Measurements from ENCODE around the gene FSIP1. TPM values are rescaled to one million over a fixed set of nuclear protein-coding genes. Genes with fewer than 3 reads are reported as not detected.

The FSIP1 gene
- polyA plus RNA-seq, 1 experiment = 0.22 TPM

- POLR2A ChIA-PET = no interaction called here
- CTCF ChIA-PET = interaction anchor here (1.2 to 1.3 kb wide), 3 partner anchors 91 to 191 kb away, joined by 3 read pairs; no protein-coding TSS in a partner anchor
- no peak overlapping the region for H3K4me3 ChIP-seq (ENCODE audit: low read depth, low read length)
- no peaks in the 10 kb centered on the region for H3K36me3 ChIP-seq (ENCODE audit: control insufficient read depth, insufficient read depth, low read length)
- TF ChIP-seq, protein P1, sequence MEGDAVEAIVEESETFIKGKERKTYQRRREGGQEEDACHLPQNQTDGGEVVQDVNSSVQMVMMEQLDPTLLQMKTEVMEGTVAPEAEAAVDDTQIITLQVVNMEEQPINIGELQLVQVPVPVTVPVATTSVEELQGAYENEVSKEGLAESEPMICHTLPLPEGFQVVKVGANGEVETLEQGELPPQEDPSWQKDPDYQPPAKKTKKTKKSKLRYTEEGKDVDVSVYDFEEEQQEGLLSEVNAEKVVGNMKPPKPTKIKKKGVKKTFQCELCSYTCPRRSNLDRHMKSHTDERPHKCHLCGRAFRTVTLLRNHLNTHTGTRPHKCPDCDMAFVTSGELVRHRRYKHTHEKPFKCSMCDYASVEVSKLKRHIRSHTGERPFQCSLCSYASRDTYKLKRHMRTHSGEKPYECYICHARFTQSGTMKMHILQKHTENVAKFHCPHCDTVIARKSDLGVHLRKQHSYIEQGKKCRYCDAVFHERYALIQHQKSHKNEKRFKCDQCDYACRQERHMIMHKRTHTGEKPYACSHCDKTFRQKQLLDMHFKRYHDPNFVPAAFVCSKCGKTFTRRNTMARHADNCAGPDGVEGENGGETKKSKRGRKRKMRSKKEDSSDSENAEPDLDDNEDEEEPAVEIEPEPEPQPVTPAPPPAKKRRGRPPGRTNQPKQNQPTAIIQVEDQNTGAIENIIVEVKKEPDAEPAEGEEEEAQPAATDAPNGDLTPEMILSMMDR (IDR thresholded peaks at IDR 0.05; ENCODE audit: insufficient read depth, low read depth, low read length) = no peak
- DNase-seq (ENCODE audit: low read depth) = no peak
- H3K27me3 ChIP-seq (ENCODE audit: control insufficient read depth, insufficient read depth, low read length) = no peaks in the 10 kb centered on the region
Measured at GRCh38 chr15:39784638-39785037, 2.0 kb upstream of the FSIP1 start.

- H3K4me3 ChIP-seq (ENCODE audit: low read depth, low read length) = peak overlapping the region; percentile 68
- H3K27me3 ChIP-seq (ENCODE audit: control insufficient read depth, insufficient read depth, low read length) = no peaks in the 10 kb centered on the region
- ChIA-PET CTCF (interaction anchor here (1.2 to 1.3 kb wide), 3 partner anchors 91 to 192 kb away, joined by 3 read pairs; no protein-coding TSS in a partner anchor), POLR2A (no interaction called here)
- no peak for DNase-seq (ENCODE audit: low read depth)
- no peaks in the 10 kb centered on the region for H3K36me3 ChIP-seq (ENCODE audit: control insufficient read depth, insufficient read depth, low read length)
- TF ChIP-seq, protein P1 (IDR thresholded peaks at IDR 0.05; ENCODE audit: insufficient read depth, low read depth, low read length) = no peak
Measured at GRCh38 chr15:39784125-39784524, 1.5 kb upstream of the FSIP1 start.

GRCh38 chr15:39783244-39783820, 691 bp upstream of the FSIP1 start:
- H3K36me3 ChIP-seq (ENCODE audit: control insufficient read depth, insufficient read depth, low read length) = no peaks in the 10 kb centered on the region
- ChIA-PET POLR2A (no interaction called here), CTCF (interaction anchor here (0.6 to 2.1 kb wide), 4 partner anchors 92 to 219 kb away, joined by 3 to 7 read pairs (median 3); no protein-coding TSS in a partner anchor)
- H3K27me3 ChIP-seq (ENCODE audit: control insufficient read depth, insufficient read depth, low read length) = no peaks in the 10 kb centered on the region
- TF ChIP-seq, protein P1 (IDR thresholded peaks at IDR 0.05; ENCODE audit: insufficient read depth, low read depth, low read length) = no peak
- peak overlapping the region; percentile 68 for H3K4me3 ChIP-seq (ENCODE audit: low read depth, low read length)
- no peak for DNase-seq (ENCODE audit: low read depth)

DNA sequence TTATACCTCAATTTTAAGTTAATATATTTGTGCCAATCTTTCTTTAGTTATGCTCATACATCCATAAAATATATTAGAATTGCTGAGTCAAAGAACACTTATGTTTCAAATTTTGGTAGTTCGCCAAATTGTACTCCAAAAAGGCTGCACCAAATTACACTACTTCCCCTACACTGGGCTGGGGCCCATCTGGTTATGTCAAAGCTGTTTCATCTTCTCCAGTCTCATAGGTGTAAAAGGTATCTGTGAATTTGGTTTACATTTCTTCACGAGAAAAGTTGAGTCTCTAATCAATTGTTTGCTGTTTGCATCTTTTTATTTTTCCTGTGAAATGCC, 706 bp downstream of the FSIP1 start:
- ChIA-PET CTCF (interaction anchor here (2.1 kb wide), 1 partner anchor 96 kb away, joined by 7 read pairs; no protein-coding TSS in a partner anchor), POLR2A (interaction anchor here (0.5 kb wide), 1 partner anchor 130 kb away, joined by 5 read pairs; no protein-coding TSS in a partner anchor)
- Histone ChIP-seq H3K36me3 (ENCODE audit: control insufficient read depth, insufficient read depth, low read length) (no peaks in the 10 kb centered on the region), H3K4me3 (ENCODE audit: low read depth, low read length) (peak overlapping the region; percentile 68), H3K27me3 (ENCODE audit: control insufficient read depth, insufficient read depth, low read length) (no peaks in the 10 kb centered on the region)
- TF ChIP-seq, protein P1 (IDR thresholded peaks at IDR 0.05; ENCODE audit: insufficient read depth, low read depth, low read length) = no peak
- DNase-seq (ENCODE audit: low read depth) = no peak

- no peaks in the 10 kb centered on the region for H3K27me3 ChIP-seq (ENCODE audit: control insufficient read depth, insufficient read depth, low read length)
- H3K36me3 ChIP-seq (ENCODE audit: control insufficient read depth, insufficient read depth, low read length) = no peaks in the 10 kb centered on the region
- no peak for DNase-seq (ENCODE audit: low read depth)
- ChIA-PET POLR2A (no interaction called here), CTCF (interaction anchor here (2.1 kb wide), 1 partner anchor 96 kb away, joined by 7 read pairs; no protein-coding TSS in a partner anchor)
- no peak overlapping the region for H3K4me3 ChIP-seq (ENCODE audit: low read depth, low read length)
- TF ChIP-seq, protein P1 (IDR thresholded peaks at IDR 0.05; ENCODE audit: insufficient read depth, low read depth, low read length) = no peak
Measured at GRCh38 chr15:39781147-39781966, 1.3 kb downstream of the FSIP1 start.

Data from BJ (cell line).